ENCODE measurements around the gene CPEB2.

CPEB2 gene

GRCh38 chr4:15010038-15010585 lies 7.8 kb downstream of the CPEB2 start:
- no peak for DNase-seq (ENCODE audit: low read depth)

GRCh38 chr4:15011166-15011565 lies 8.9 kb downstream of the CPEB2 start:
- DNase-seq (ENCODE audit: low read depth) = no peak

- no peak for DNase-seq (ENCODE audit: low read depth)
Measured at GRCh38 chr4:15012017-15012788, 9.9 kb downstream of the CPEB2 start.

GRCh38 chr4:15013585-15013984 lies 11.3 kb downstream of the CPEB2 start:
- DNase-seq (ENCODE audit: low read depth) = no peak

GRCh38 chr4:15015170-15015569 lies 12.9 kb downstream of the CPEB2 start:
- DNase-seq (ENCODE audit: low read depth) = no peak

GRCh38 chr4:15018361-15018760 lies 16.1 kb downstream of the CPEB2 start:
- no peak for DNase-seq (ENCODE audit: low read depth)

- DNase-seq (ENCODE audit: low read depth) = no peak
Measured at GRCh38 chr4:15020502-15021286, 18.4 kb downstream of the CPEB2 start.

- DNase-seq (ENCODE audit: low read depth) = no peak
Measured at GRCh38 chr4:15021311-15021710, 19.0 kb downstream of the CPEB2 start.

- DNase-seq (ENCODE audit: low read depth) = no peak
Measured at GRCh38 chr4:15021946-15022345, 19.7 kb downstream of the CPEB2 start.

- no peak for DNase-seq (ENCODE audit: low read depth)
Measured at GRCh38 chr4:15024386-15024785, 22.1 kb downstream of the CPEB2 start.

GRCh38 chr4:15025693-15026092 lies 23.4 kb downstream of the CPEB2 start:
- no peak for DNase-seq (ENCODE audit: low read depth)

GRCh38 chr4:15027921-15028435 lies 25.7 kb downstream of the CPEB2 start:
- no peak for DNase-seq (ENCODE audit: low read depth)

GRCh38 chr4:15031197-15031596 lies 28.9 kb downstream of the CPEB2 start:
- DNase-seq (ENCODE audit: low read depth) = no peak

GRCh38 chr4:15031993-15032675 lies 29.9 kb downstream of the CPEB2 start:
- no peak for DNase-seq (ENCODE audit: low read depth)

GRCh38 chr4:15034071-15034764 lies 31.9 kb downstream of the CPEB2 start:
- DNase-seq (ENCODE audit: low read depth) = no peak

GRCh38 chr4:15035159-15035558 lies 32.9 kb downstream of the CPEB2 start:
- no peak for DNase-seq (ENCODE audit: low read depth)

- no peak for DNase-seq (ENCODE audit: low read depth)
Measured at GRCh38 chr4:15037923-15038541, 35.8 kb downstream of the CPEB2 start.

GRCh38 chr4:15040916-15041463 lies 38.7 kb downstream of the CPEB2 start:
- no peak for DNase-seq (ENCODE audit: low read depth)

GRCh38 chr4:15042529-15043167 lies 40.4 kb downstream of the CPEB2 start:
- no peak for DNase-seq (ENCODE audit: low read depth)

- no peak for DNase-seq (ENCODE audit: low read depth)
Measured at GRCh38 chr4:15043226-15043625, 40.9 kb downstream of the CPEB2 start.

Measured in activated T-cell treated with anti-CD3 and anti-CD28 coated beads for 1 hour (primary cell).